HG02623 (cell line): ENCODE results near the gene ETV1.

ENCODE experiments used
- ATAC-seq: cut with Tn5 transposase; IDR thresholded peaks from one replicate; pipeline ENCODE4 v1.9.1; 2021; ENCODE audit warnings: moderate library complexity; ENCODE audit not compliant: unreplicated experiment

ETV1 gene

DNA sequence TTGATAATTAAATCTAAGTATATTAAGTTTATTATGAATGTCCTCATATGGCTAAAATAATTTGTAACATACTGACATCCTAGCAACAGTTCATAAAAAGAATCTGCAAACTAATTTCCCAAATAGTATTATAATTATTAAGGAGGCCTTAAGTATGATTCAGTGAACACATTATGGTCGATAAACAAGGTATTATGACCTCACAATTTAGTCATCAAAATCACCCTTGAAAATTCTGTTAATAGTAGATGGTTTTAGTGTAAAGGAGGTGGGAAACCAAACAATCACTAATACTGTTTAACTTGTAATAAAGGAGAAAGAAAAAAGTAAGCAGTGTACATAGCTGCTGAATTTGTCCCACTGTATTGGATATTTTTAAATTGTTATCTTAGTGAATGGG, 2.1 kb downstream of the ETV1 start:
- ATAC-seq: no peak

- ATAC-seq: no peak
These were observed 3.3 kb downstream of the ETV1 start for GRCh38 chr7:13986208-13986607.

GRCh38 chr7:13984831-13985685, 4.4 kb downstream of the ETV1 start:
- no peak for ATAC-seq

DNA sequence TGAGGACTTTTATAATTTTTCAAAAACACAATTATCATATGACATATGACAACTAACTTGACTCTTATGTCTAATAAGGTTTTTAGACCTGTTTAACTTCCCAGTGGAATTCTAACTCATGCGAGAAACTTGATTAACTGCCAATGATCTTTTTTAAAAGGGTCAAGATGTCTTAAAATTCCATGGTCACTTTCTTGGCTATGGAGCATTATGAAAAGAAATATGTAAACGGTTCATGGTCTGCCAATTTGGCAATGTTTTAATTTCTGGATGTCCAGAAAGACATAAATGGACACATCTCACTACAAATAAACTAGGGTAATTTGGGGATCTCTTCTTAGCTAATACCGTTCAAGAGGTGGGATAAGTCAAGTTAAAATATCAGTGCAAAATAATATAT, 5.4 kb downstream of the ETV1 start:
- no peak for ATAC-seq

- ATAC-seq: no peak
These were observed 6.4 kb downstream of the ETV1 start for GRCh38 chr7:13982940-13983677.

GRCh38 chr7:13981070-13981469, 8.4 kb downstream of the ETV1 start:
- ATAC-seq: no peak

GRCh38 chr7:13980474-13980873, 9.0 kb downstream of the ETV1 start:
- no peak for ATAC-seq

GRCh38 chr7:13979671-13980435, 9.6 kb downstream of the ETV1 start:
- no peak for ATAC-seq

DNA sequence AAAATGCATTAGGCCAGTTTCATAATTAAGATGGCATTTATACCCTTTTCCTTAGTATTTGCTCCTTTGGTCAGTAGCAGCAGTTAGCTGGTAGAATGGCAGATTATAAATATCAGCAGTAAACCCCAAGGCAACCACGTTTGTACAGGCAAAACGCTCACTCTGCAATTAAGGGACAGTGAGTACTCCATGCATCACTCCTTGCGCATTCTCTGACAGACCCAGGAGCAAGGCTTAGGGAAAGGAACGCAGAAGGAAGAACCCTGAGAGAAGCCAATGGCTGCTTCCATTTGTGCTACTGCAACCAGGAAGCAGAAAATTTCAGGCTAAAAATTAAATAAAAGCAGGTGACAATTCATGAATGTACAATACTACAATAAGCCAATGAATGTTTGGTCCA, 12.9 kb downstream of the ETV1 start:
- ATAC-seq: no peak

DNA sequence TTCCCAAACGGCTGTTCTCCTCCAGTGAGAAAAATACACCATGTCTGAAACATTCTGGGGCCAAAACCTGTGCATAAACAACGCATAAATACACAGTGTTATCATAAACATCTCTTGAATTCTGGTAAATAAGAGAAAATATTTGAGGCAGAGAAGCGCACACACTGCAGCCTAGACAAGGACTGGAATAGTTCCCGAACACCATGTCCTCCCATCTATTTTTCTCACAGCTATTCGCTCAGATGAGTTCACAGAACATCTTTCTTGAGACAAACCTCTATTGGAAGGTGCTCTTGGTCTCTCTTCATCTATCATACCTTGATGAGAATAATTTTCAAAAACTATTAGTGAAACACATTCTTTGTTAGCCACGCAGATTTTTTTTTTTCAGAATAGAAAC, 24.4 kb downstream of the ETV1 start:
- ATAC-seq: no peak

- no peak for ATAC-seq
These were observed 25.5 kb downstream of the ETV1 start for GRCh38 chr7:13963925-13964324.

GRCh38 chr7:13955494-13955893, 34.0 kb downstream of the ETV1 start:
- no peak for ATAC-seq

DNA sequence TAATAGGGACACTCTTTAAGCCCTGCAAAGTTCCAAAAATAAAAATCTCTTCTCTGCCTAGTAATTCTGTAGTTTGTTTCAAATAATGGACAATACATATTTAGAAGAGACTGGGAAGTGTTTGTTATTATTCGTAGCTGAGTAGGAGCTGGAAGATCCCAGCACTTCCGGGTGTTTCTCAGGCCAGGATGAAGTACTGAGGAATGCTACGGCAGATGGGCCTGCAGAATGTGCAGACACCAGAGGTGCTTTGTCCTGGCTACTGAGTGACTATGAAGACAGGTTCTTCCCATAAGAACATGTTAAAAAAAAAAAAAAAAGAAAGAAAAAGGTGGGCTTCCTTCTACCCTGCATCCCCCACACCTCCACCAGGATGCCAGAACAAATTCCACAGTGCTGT, 36.1 kb downstream of the ETV1 start:
- no peak for ATAC-seq

DNA sequence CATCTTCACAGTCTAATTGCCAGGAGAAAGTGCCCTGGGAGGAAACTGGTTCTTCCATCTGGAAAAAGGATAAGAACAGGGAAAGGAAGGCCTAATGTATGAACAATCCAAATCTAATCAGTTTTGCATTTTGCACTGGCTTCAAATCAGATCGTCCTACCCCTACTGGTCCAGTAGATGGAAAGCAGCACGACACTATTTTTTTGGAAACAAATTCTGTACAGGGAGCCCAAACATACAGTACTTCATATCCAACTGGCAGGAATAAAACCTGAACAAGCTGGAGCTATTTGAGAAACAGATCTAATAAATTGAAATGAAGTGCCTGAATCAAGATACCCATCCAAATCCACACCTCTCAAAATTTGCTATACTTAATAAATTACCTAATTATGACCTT, 36.5 kb downstream of the ETV1 start:
- no peak for ATAC-seq

DNA sequence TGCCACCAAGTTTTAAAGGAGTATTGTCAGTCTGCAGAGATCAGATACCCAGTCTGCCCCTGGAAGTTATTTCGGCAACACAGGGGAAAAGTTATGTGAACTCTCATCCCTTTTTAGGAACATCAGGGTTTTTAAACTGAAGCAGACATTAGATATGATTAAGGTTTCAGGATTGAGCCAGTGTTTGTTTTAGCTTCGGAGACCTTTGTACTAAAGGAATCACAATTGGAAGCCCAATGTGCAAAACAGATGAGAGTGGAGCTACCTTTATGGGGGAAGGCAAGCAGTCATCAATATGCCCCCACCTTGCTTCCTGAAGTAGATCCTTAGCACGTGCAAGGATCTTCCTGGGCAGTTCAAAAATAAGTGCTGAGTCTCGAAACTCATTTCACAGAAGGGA, 39.5 kb downstream of the ETV1 start:
- ATAC-seq: no peak

GRCh38 chr7:13949445-13949844, 40.0 kb downstream of the ETV1 start:
- no peak for ATAC-seq

DNA sequence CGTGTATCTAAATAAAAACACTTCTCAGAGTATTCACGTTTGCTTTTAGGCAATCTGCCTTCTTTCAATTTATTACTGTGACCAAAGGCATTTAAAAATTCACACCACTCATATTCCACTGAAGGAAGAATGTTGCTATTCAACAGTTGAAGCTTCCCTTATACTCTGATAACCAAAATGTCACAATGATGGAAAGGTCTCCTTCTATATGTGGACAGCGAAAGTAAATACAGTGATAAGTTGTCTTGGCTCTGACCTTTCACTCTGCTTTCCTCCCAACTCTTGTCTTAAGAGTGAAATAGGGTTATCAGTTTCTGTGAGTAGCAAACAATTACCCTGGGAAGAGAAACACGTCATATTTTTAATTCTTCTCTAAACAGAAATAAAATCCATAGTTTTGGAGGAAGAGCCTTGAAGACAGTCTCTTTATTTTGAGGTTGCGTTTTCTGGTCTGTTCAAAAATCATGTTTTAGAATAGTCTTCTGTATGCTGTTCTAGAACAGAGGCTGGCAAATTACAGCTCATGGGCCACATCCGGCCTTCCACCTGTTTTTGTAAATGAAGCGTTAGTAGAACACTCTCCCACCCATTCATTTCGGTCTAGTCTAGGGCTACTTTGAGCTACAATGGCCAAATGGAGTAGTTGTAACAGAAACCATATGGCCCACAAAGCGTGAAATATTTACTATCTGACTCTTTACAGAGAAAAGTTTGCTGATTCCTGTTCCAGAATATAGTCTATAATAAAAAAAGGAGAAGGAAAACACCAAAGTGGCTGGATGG, 41.3 kb downstream of the ETV1 start:
- no peak for ATAC-seq

GRCh38 chr7:13947535-13947934, 41.9 kb downstream of the ETV1 start:
- no peak for ATAC-seq

DNA sequence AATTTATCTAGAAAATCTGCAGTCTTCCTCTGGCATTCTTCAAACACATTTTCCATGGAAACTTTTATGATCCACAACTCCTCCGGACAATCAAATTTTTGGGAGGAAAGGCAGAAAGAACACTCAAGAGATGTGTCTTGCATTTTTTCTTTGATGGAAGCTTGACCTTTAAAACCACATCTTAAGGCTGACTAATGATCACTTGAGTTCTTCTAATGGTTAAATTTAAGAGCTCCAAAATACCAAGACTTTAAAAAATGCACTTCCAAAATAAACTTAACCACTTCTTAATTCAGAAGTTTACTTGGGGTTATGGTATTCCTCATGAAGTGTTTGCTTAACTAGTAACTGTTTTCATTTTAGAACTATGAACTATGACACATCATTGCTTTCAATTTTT, 43.3 kb downstream of the ETV1 start:
- ATAC-seq: no peak

- ATAC-seq: no peak
These were observed 43.8 kb downstream of the ETV1 start for GRCh38 chr7:13945670-13946069.

- ATAC-seq: no peak
These were observed 55.9 kb downstream of the ETV1 start for GRCh38 chr7:13933536-13933935.
